Pancreas (tissue), 10 donors: ENCODE results near the gene SMNDC1. TPM values are rescaled to one million over a fixed set of nuclear protein-coding genes. Genes with fewer than 3 reads are reported as not detected.
A peak's percentile ranks its signal among the peaks of the same experiment; 100 is the strongest.
"Not testable (repeated sequence)": the region's sequence is repeated elsewhere in the genome, so short reads cannot be mapped to it uniquely, and the experiment has no call there.

ENCODE experiments used
- ATAC-seq, 4 donors: fragments of 200-7000 bp; cut with Tn5 transposase; one replicate each; pipeline versions ENCODE4 v1.8.0 to v1.9.1; 2020; ENCODE audit warnings: mild to moderate bottlenecking in 4 of 4, moderate library complexity in 4 of 4
- DNase-seq, 6 donors: peaks; one replicate each; pipeline ENCODE4 v3.0.0-alpha.2; 2020
- FAIRE-seq: peaks from 2 replicates; lab custom pipeline; 2012; peaks lifted over from hg19 to GRCh38; lab: Jason Lieb, UNC
- H3K27ac ChIP-seq, 4 donors: fragments of 200-600 bp; sonication (generic); 1 replicate in 3 of 4; 2 replicates in 1 of 4; pipeline versions ENCODE4 v1.5.0 to v1.8.0; 2020
- H3K27me3 ChIP-seq, 4 donors: fragments of 200-600 bp; one replicate each; pipeline ENCODE4 v1.8.0; 2021
- H3K36me3 ChIP-seq, 3 donors: fragments of 200-600 bp; sonication (generic) in 1 of 3; one replicate each; pipeline versions ENCODE4 v1.5.0 to v1.8.0; 2020 to 2021
- H3K4me1 ChIP-seq, 3 donors: fragments of 200-600 bp; one replicate each; pipeline ENCODE4 v1.8.0; 2021
- H3K4me3 ChIP-seq, 4 donors: fragments of 200-600 bp; sonication (generic) in 2 of 4; one replicate each; pipeline versions ENCODE4 v1.5.0 to v1.8.0; 2020 to 2021
- H3K9me3 ChIP-seq, 4 donors: fragments of 200-600 bp; one replicate each; pipeline ENCODE4 v1.8.0; 2021
- CTCF ChIP-seq, 4 donors: fragments of 200-600 bp; sonication (generic) in 3 of 4; IDR thresholded peaks; one replicate each; pipeline versions ENCODE4 v1.5.0 to v1.8.0; 2021; ENCODE audit warnings: antibody characterized with exemption in 4 of 4
- WGBS, 2 donors: extraction: QIAGEN DNeasy Blood & Tissue Kit; methylation state at CpG; one replicate each; pipeline ENCODE4 v1.1.7; 2013; 5-methylcytosine and 5-hydroxymethylcytosine counted together
- intact Hi-C, 3 donors: fragments of 100-400 bp; cut with DNase I; formaldehyde crosslinking; loops; one replicate each; pipeline versions ENCODE4 v1.11.1 to v1.14.2; 2022
- polyA plus RNA-seq, 2 donors: library from polyadenylated mRNA; stranded (reverse); fragments of 200-250 nt; gene quantifications; one replicate each; pipeline ENCODE4 v1.2.3, GENCODE V29; 2013
- total RNA-seq, 6 donors: library from RNA; stranded (reverse); fragmentation: NEBNext Ultra II Directional in 4 of 6; extraction: Animal tissue kit (Norgen Biotek cat#: 25700) in 4 of 6; gene quantifications; one replicate each; pipeline versions ENCODE4 v1.2.1 to v1.2.4, GENCODE V29; 2021 to 2023
- donor health status: healthy with polysubstance abuse.
- donor health status: DM: no; HTN: no; CAD: no; lungs with moderate emphysema.
- donor health status: DM: no; HTN: no; CAD: no.
- donor health status: control.
- donor health status: control.
- donor health status: Bipolar disorder and iron deficiency.
- donor health status: DM: yes; HTN: yes; CAD: no.
- donor health status: DM: no; HTN: no; CAD: no.
- donor health status: DM: no; HTN: no; CAD: no.
- donor health status: DM: yes; HTN: yes; CAD: no.

SMNDC1 gene
- total and polyA plus RNA-seq, 8 donors = 5.2 to 13.7 (median 9.4) TPM

GRCh38 chr10:110274647-110275046 lies 30.1 kb downstream of the SMNDC1 start:
- no peak for FAIRE-seq

DNA sequence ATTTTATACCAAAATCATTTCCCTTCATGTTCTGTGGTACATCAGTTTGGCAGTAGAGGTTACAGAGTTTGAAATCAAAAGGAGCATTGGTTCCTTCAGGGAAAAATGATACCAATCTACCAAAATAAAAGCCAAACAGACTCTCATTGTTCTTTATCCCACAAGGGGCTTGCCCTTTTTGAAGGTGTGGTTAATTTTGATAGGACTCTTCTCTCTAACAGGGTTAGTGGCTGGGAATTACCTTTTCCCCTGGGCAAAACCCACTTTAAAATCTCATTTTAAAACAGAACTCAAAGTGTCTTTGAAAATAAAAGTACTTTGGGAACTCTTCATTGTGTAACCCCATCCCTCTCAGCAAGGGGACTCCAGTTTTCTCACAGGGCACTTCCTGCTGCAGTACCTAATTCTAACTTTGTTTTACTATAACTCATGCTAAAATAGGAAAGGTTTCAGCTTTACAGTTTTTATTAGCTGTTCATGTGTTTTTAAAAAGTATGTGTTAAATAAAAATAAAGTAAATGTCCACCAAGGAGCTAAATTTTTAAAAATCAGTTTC lies 30.6 kb downstream of the SMNDC1 start:
- DNase-seq (no peak), ATAC-seq (no peak), FAIRE-seq (no peak)
- Histone ChIP-seq H3K27me3 (no peaks in the 10 kb centered on the region), H3K4me1 (peaks cover 9 to 18% (median 15%) of the 10 kb centered on the region in 3 donors), H3K9me3 (no peaks in the 10 kb centered on the region), H3K4me3 (no peak overlapping the region), H3K27ac (peak overlapping the region in 1 of 4 donors; percentile 21), H3K36me3 (no peaks in the 10 kb centered on the region)
- intact Hi-C loops = loop anchor here in 1 of 3 donors (10.0 kb wide), 1 partner anchor 139 kb away; no protein-coding TSS in a partner anchor
- TF ChIP-seq CTCF (IDR thresholded peaks at IDR 0.05) = no peak

More at GRCh38 chr10:110274647-110275046, 30.1 kb downstream of the SMNDC1 start:
- Histone ChIP-seq H3K4me1 (peaks cover 7 to 14% (median 10%) of the 10 kb centered on the region in 3 donors), H3K36me3 (no peaks in the 10 kb centered on the region), H3K4me3 (no peak overlapping the region), H3K27me3 (no peaks in the 10 kb centered on the region), H3K27ac (peak overlapping the region in 1 of 4 donors; percentile 21), H3K9me3 (no peaks in the 10 kb centered on the region)
- no peak for TF ChIP-seq CTCF (IDR thresholded peaks at IDR 0.05)
- 93 to 94% methylated on average over 6 of the region's 6 CpGs for WGBS, 2 donors
- intact Hi-C loops = loop anchor here in 2 of 3 donors (5.0 to 10.0 kb wide), 2 partner anchors 137 to 140 kb away; no protein-coding TSS in a partner anchor
- ATAC-seq = no peak
- no peak for DNase-seq

DNA sequence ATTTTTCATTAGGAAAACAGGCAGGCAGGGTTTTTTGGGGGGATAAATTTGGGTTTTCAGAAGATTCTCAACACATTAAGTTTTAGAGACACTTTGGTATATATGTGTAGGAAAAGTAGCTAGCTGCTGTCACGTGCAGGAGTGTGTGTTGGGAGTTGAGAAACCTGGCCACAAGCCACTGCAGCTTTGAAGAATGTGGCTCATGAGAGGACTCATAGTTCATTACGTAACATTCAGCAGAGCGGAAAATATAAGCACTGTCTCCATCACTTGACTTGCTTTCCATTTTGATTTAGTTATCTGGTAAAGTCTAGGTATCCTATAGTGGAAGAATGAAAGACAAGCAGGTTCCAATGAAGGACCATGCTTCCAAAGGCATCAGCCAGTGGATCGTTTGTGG lies 31.2 kb downstream of the SMNDC1 start:
- no peak overlapping the region for H3K27ac ChIP-seq
- no peaks in the 10 kb centered on the region for H3K9me3 ChIP-seq
- 55 to 59% methylated on average over 4 of the region's 4 CpGs for WGBS, 2 donors
- TF ChIP-seq CTCF (IDR thresholded peaks at IDR 0.05) = no peak
- H3K27me3 ChIP-seq = no peaks in the 10 kb centered on the region
- FAIRE-seq = no peak
- no peak overlapping the region for H3K4me3 ChIP-seq
- intact Hi-C loops = loop anchor here in 1 of 3 donors (10.0 kb wide), 1 partner anchor 139 kb away; no protein-coding TSS in a partner anchor
- peaks cover 15 to 22% (median 20%) of the 10 kb centered on the region in 3 donors for H3K4me1 ChIP-seq
- H3K36me3 ChIP-seq = no peaks in the 10 kb centered on the region
- peak in 3 of 4 donors; percentile 19 to 42 (median 31) for ATAC-seq
- peak in 2 of 6 donors; percentile 23 to 37 for DNase-seq

GRCh38 chr10:110272995-110273394 lies 31.7 kb downstream of the SMNDC1 start:
- DNase-seq, H3K36me3 ChIP-seq, FAIRE-seq, ATAC-seq, H3K27ac ChIP-seq, H3K4me3 ChIP-seq, H3K9me3 ChIP-seq, H3K27me3 ChIP-seq: not testable (repeated sequence)
- intact Hi-C loops = loop anchor here in 1 of 3 donors (10.0 kb wide), 1 partner anchor 138 kb away; no protein-coding TSS in a partner anchor
- WGBS, 2 donors = 92 to 94% methylated on average over 15 of the region's 15 CpGs
- H3K4me1 ChIP-seq = peaks cover 15 to 27% (median 25%) of the 10 kb centered on the region in 3 donors

DNA sequence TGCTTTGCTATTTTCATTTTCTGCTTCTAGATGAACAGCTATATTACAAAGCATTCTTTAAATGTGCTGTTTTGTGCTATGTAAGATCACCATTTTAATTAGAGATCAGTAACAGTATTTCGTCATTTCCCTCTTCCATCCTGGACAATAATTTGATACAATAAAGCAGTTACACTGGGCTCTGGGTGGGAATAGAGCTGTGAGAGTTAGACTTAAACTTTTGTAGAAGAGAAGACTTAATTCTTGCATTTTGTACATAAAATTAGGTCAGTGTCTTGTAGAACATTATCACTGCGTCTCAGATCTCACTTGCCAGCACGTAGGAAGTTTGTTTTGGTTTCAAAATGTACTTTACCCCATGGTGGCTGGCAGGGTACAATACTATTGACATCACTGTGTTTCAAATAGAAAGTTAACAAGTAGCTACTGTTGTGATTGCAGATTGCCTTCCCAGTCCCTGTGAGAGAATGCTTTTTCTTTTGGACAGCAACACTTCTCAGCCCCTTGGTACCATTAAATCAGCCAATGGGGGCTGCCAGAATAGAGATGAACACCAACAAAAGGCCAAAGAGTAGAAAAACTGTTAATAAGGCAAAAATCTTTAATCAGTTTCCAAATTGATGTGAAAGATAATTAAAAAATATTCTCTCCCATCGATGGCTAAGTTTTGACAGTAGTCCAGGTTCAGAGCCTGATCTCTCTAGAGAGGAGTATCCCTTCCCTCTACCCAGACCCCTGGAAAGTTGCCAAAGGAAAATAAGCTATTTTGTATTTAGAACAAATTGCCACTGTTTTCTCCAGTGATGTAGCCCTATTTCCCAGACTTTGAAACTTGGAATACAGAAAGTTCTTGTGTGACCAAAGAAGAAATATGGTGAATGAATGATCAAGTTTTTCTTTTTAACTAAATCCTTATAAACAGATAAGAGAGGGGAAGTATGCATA lies 35.1 kb downstream of the SMNDC1 start:
- WGBS, 2 donors = 4 to 9% methylated on average over 4 of the region's 4 CpGs
- Histone ChIP-seq H3K27ac (peak overlapping the region; percentile 59 to 87 (median 73)), H3K4me1 (peaks cover 15 to 28% (median 27%) of the 10 kb centered on the region in 3 donors), H3K36me3 (no peaks in the 10 kb centered on the region), H3K27me3 (no peaks in the 10 kb centered on the region), H3K4me3 (peak overlapping the region in 2 of 4 donors; percentile 10 to 31), H3K9me3 (no peaks in the 10 kb centered on the region)
- intact Hi-C loops = loop anchor here in 1 of 3 donors (10.0 kb wide), 1 partner anchor 135 kb away; no protein-coding TSS in a partner anchor
- no peak for TF ChIP-seq CTCF (IDR thresholded peaks at IDR 0.05)
- ATAC-seq (peak; percentile 90 to 95 (median 92)), DNase-seq (peak in 3 of 6 donors; percentile 43 to 54 (median 52)), FAIRE-seq (peak; percentile 41)
